ENCODE measurements around the gene LPAR2.

DNA sequence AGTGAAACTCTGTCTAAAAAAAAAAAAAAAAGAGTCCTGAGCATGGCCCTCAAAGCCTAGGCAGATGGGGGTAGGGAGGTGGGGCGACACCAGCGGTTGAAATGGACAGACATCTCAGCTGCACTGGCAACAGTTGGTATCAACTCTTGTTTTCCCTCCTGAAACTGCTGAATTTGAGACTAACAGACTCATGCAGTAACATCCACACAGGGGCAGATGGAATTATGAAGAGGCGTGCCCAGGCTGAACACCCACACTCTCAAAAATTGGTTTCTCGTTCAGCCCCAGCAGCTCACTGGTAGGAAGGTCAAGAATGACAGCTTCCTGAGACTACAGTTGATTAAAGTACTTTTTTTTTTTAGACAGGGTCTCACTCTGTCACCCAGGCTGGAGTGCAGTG lies 33.6 kb downstream of the LPAR2 start:
- TF ChIP-seq, protein P1, sequence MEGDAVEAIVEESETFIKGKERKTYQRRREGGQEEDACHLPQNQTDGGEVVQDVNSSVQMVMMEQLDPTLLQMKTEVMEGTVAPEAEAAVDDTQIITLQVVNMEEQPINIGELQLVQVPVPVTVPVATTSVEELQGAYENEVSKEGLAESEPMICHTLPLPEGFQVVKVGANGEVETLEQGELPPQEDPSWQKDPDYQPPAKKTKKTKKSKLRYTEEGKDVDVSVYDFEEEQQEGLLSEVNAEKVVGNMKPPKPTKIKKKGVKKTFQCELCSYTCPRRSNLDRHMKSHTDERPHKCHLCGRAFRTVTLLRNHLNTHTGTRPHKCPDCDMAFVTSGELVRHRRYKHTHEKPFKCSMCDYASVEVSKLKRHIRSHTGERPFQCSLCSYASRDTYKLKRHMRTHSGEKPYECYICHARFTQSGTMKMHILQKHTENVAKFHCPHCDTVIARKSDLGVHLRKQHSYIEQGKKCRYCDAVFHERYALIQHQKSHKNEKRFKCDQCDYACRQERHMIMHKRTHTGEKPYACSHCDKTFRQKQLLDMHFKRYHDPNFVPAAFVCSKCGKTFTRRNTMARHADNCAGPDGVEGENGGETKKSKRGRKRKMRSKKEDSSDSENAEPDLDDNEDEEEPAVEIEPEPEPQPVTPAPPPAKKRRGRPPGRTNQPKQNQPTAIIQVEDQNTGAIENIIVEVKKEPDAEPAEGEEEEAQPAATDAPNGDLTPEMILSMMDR (conservative IDR thresholded peaks at IDR 0.05; ENCODE audit: low read length) = no peak
- TF ChIP-seq EZH2phosphoT487 (IDR thresholded peaks at IDR 0.05; ENCODE audit: borderline replicate concordance) = no peak
